GM12878 (cell line): ENCODE data around the gene TMEM44. TPM values are rescaled to one million over a fixed set of nuclear protein-coding genes. Genes with fewer than 3 reads are reported as not detected.

ENCODE experiments used
- ATAC-seq: fragments of 200-7000 bp; cut with Tn5 transposase; 3 replicates; pipeline ENCODE4 v1.9.1; 2020; ENCODE audit warnings: mild to moderate bottlenecking, moderate library complexity
- BruUV-seq: library from RNA; stranded (reverse); fragments of 400-500 nt; replicated peaks from 2 replicates; lab custom pipeline; 2021; lab: Mats Ljungman, UMichigan
- CTCF ChIA-PET: fragments of 300-600 bp; sonication (Branson Sonifier 250); formaldehyde crosslinking; extraction: SDS; loops from one replicate; lab custom pipeline; 2021; ENCODE audit warnings: inconsistent platforms; lab: Yijun Ruan, JAX
- POLR2A ChIA-PET: fragments of 350-600 bp; formaldehyde crosslinking; extraction: SDS; loops from one replicate; lab custom pipeline; 2021; ENCODE audit warnings: inconsistent platforms; lab: Charles Lee
- RAD21 ChIA-PET: fragments of 300-600 bp; sonication (Branson Sonifier 250); formaldehyde crosslinking; loops from one replicate; lab custom pipeline; 2023; ENCODE audit warnings: antibody characterized with exemption; ENCODE audit not compliant: unreplicated experiment; lab: Charles Lee
- SMC1A ChIA-PET: fragments of 300-600 bp; sonication (Branson Sonifier 250); formaldehyde crosslinking; loops from one replicate; lab custom pipeline; 2023; ENCODE audit not compliant: unreplicated experiment, uncharacterized antibody; lab: Charles Lee
- DNase-seq: peaks from one replicate; pipeline ENCODE4 v3.0.0-alpha.2; 2011; ENCODE audit warnings: low read depth, low spot score
- FAIRE-seq: peaks from 3 replicates; lab custom pipeline; 2011; peaks lifted over from hg19 to GRCh38; lab: Jason Lieb, UNC
- H2AFZ ChIP-seq: 2 replicates; pipeline ENCODE4 v1.6.0; 2011; ENCODE audit warnings: low read depth, low read length, control low read depth; ENCODE audit not compliant: control insufficient read depth
- H3K27ac ChIP-seq: 2 replicates; pipeline ENCODE4 v1.5.1; 2011; ENCODE audit warnings: control low read depth; ENCODE audit not compliant: control insufficient read depth, insufficient read depth
- H3K27me3 ChIP-seq, 2 experiments: replicated peaks in 1 of 2; 2 replicates each; pipeline versions ENCODE4 v1.6.0 to v1.6.1; 2011; ENCODE audit warnings: low read length in 1 of 2; ENCODE audit not compliant: control insufficient read depth in 2 of 2, insufficient read depth in 2 of 2
- H3K36me3 ChIP-seq, 2 experiments: 2 replicates each; pipeline ENCODE4 v1.5.1; 2011; ENCODE audit warnings: low read length in 1 of 2; ENCODE audit not compliant: control insufficient read depth in 2 of 2, insufficient read depth in 2 of 2
- H3K4me1 ChIP-seq: 2 replicates; pipeline ENCODE4 v1.6.1; 2011; ENCODE audit warnings: mild to moderate bottlenecking, low read length, moderate library complexity, mixed read lengths; ENCODE audit not compliant: control insufficient read depth, insufficient read depth
- H3K4me2 ChIP-seq: 2 replicates; pipeline ENCODE4 v1.6.0; 2011; ENCODE audit warnings: control low read depth; ENCODE audit not compliant: control insufficient read depth, insufficient read depth
- H3K4me3 ChIP-seq: fragments of 200-600 bp; sonication (generic); 2 replicates; pipeline ENCODE4 v1.5.1; 2016
- H3K79me2 ChIP-seq: 2 replicates; pipeline ENCODE4 v1.6.0; 2011; ENCODE audit warnings: low read length; ENCODE audit not compliant: control insufficient read depth, insufficient read depth
- H3K9ac ChIP-seq: 2 replicates; pipeline ENCODE4 v1.8.0; 2011; ENCODE audit warnings: low read length, control low read depth, mixed read lengths; ENCODE audit not compliant: control insufficient read depth, insufficient read depth
- H3K9me3 ChIP-seq: replicated peaks from 3 replicates; pipeline ENCODE4 v1.5.1; 2011; ENCODE audit warnings: mild to moderate bottlenecking, low read length; ENCODE audit not compliant: control insufficient read depth, insufficient read depth
- H4K20me1 ChIP-seq: 2 replicates; pipeline ENCODE4 v1.6.0; 2011; ENCODE audit not compliant: control insufficient read depth, insufficient read depth
- BCLAF1 ChIP-seq: fragments of 450-650 bp; IDR thresholded peaks from 2 replicates; pipeline ENCODE4 v1.6.1; 2017; ENCODE audit warnings: antibody characterized with exemption, mild to moderate bottlenecking, moderate library complexity
- EED ChIP-seq: sonication (generic); IDR thresholded peaks from 2 replicates; pipeline ENCODE4 v1.6.1; 2016; ENCODE audit warnings: antibody characterized with exemption, low read depth
- IKZF1 ChIP-seq: fragments of 450-650 bp; conservative IDR thresholded peaks from 2 replicates; pipeline ENCODE4 v1.6.1; 2017; ENCODE audit warnings: antibody characterized with exemption, mild to moderate bottlenecking
- KAT2A ChIP-seq: conservative IDR thresholded peaks from 2 replicates; pipeline ENCODE4 v1.6.1; 2011; ENCODE audit warnings: low read depth, low read length; ENCODE audit not compliant: control insufficient read depth
- MTA3 ChIP-seq: IDR thresholded peaks from 2 replicates; pipeline ENCODE4 v1.6.1; 2012; ENCODE audit warnings: low read length, inconsistent platforms, borderline replicate concordance
- RAD51 ChIP-seq: fragments of 450-650 bp; IDR thresholded peaks from 2 replicates; pipeline ENCODE4 v1.6.1; 2016; ENCODE audit warnings: moderate library complexity, mild to moderate bottlenecking, inconsistent platforms
- USF1 ChIP-seq: IDR thresholded peaks from 2 replicates; pipeline ENCODE4 v1.6.1; 2011; ENCODE audit warnings: borderline replicate concordance, low read depth, mild to moderate bottlenecking, moderate library complexity, mixed read lengths, low read length; ENCODE audit not compliant: insufficient read depth; ENCODE audit errors: extremely low read length
- WGBS: methylation state at CpG from one replicate; pipeline ENCODE4 v1.1.6; 2016; ENCODE audit warnings: low lambda C conversion rate; ENCODE audit not compliant: insufficient replicate concordance, insufficient coverage; ENCODE audit errors: missing lambda C conversion rate; 5-methylcytosine and 5-hydroxymethylcytosine counted together
- in situ Hi-C: fragments of 300-500 bp; cut with MboI; formaldehyde crosslinking; loops from 9 replicates; pipeline ENCODE4 v1.14.3; 2018; ENCODE audit warnings: mixed read lengths
- intact Hi-C: fragments of 100-400 bp; cut with micrococcal nuclease; formaldehyde crosslinking; loops from one replicate; pipeline ENCODE4 v1.14.2; 2022; ENCODE audit not compliant: unreplicated experiment
- polyA plus RNA-seq, 11 experiments: library from polyadenylated mRNA; depleted of rRNA in 4 of 11; unstranded in 6 of 11; stranded (reverse) in 5 of 11; fragments of >200 nt; fragmentation: Nextera tagmentation in 4 of 11; fragmentation: Illumina TruSeq in 1 of 11; extraction: Ambion mirVana in 4 of 11; extraction: Trizol in 1 of 11; gene quantifications; 1 replicate in 1 of 11; 2 replicates in 10 of 11; pipeline versions ENCODE4 v1.2.1 to v1.2.3, GENCODE V29; 2011 to 2016; ENCODE audit warnings: inconsistent platforms in 2 of 11, missing spikeins in 2 of 11, low read depth in 1 of 11
- total RNA-seq, 4 experiments: library from RNA; depleted of rRNA in 3 of 4; stranded (reverse); fragments of >200 nt in 3 of 4; fragmentation: Illumina TruSeq in 1 of 4; extraction: Trizol in 1 of 4; gene quantifications; 2 replicates each; pipeline versions ENCODE4 v1.2.1 to v1.2.3, GENCODE V29; 2013 to 2021

Gene TMEM44
- total and polyA plus RNA-seq, 10 of the 15 experiments (the other 5 are each of a cell fraction or from before 2014, with no cell fraction given), result 0.57 to 8.3 (median 3.6) TPM

GRCh38 chr3:194632809-194633348 lies 340 bp downstream of the TMEM44 start:
- no peak for TF ChIP-seq USF1
- TF ChIP-seq MTA3, result no peak
- no peak for TF ChIP-seq IKZF1
- no peak for TF ChIP-seq KAT2A
- no peak for TF ChIP-seq BCLAF1
- TF ChIP-seq EED, result peak; percentile 29; the same call in 1 of the 2 replicates
- TF ChIP-seq RAD51, result no peak

More at GRCh38 chr3:194632809-194633348, 340 bp downstream of the TMEM44 start:
- Histone ChIP-seq H2AFZ (peak overlapping the region; percentile 85), H3K4me3 (peak overlapping the region; percentile 67), H3K27ac (no peak overlapping the region), H3K9ac (peak overlapping the region; percentile 68; the same call in 1 of the 2 replicates), H3K4me1 (no peaks in the 10 kb centered on the region; the same call in none of the 2 replicates), H3K79me2 (no peaks in the 10 kb centered on the region), H3K4me2 (peak overlapping the region; percentile 98), H3K27me3 (no peaks in the 10 kb centered on the region), H3K36me3 (no peaks in the 10 kb centered on the region), H3K9me3 (no peaks in the 10 kb centered on the region; the same call in 2 of the 3 replicates), H4K20me1 (no peaks in the 10 kb centered on the region)
- ChIA-PET CTCF (interaction anchor here (0.8 to 1.4 kb wide), 3 partner anchors 12 to 38 kb away, joined by 3 to 5 read pairs (median 4); no protein-coding TSS in a partner anchor), SMC1A (interaction anchor here (1.2 kb wide), 1 partner anchor 39 kb away, joined by 4 read pairs; the partner anchor contains the start of gene LSG1), RAD21 (interaction anchor here (1.1 kb wide), 1 partner anchor 163 kb away, joined by 3 read pairs; no protein-coding TSS in a partner anchor), POLR2A (interaction anchor here (1.1 kb wide), 1 partner anchor 13 kb away, joined by 3 read pairs; no protein-coding TSS in a partner anchor)
- no TSS peak for BruUV-seq
- FAIRE-seq (peak; percentile 59), ATAC-seq (peak; percentile 78), DNase-seq (no peak)
- in situ Hi-C loops, result no loop called here
- intact Hi-C loops, result loop anchor here (1.0 kb wide), 1 partner anchor 161 kb away; no protein-coding TSS in a partner anchor
- WGBS, result 10% methylated on average over 21 of the region's 56 CpGs
